HG03378 (cell line): ENCODE measurements around the gene ATP5ME.

ENCODE experiments used
- ATAC-seq: cut with Tn5 transposase; IDR thresholded peaks from one replicate; pipeline ENCODE4 v1.9.1; 2021; ENCODE audit warnings: mild to moderate bottlenecking, moderate library complexity; ENCODE audit not compliant: unreplicated experiment

The ATP5ME gene

GRCh38 chr4:623914-624566 lies 50.0 kb downstream of the ATP5ME start:
- ATAC-seq = no peak

GRCh38 chr4:622996-623913 lies 50.8 kb downstream of the ATP5ME start:
- ATAC-seq = no peak
